ENCODE measurements around the gene WWOX.

Gene WWOX

DNA sequence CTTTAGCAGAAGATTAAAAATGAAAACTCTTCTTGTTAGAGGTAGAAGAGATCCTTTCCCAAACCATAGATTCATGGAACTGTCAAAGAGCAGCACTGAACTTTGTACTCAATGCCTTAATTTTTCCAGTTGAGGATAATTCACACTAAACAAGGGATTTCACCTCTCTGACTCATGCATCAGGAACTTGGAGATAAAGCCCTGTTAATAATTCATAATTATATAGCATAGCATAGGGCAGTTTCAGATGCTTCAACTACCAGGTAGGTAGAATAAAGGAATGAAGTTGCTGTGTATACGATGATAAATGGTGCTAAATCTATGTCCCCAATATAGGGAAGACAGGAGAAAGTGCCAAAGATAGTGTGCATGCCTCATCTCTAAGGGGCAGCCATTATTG is 1050.7 kb downstream of the WWOX start:
- DNase-seq (ENCODE audit: low read depth in 1 of 2, low spot score in 1 of 2): no peak

DNA sequence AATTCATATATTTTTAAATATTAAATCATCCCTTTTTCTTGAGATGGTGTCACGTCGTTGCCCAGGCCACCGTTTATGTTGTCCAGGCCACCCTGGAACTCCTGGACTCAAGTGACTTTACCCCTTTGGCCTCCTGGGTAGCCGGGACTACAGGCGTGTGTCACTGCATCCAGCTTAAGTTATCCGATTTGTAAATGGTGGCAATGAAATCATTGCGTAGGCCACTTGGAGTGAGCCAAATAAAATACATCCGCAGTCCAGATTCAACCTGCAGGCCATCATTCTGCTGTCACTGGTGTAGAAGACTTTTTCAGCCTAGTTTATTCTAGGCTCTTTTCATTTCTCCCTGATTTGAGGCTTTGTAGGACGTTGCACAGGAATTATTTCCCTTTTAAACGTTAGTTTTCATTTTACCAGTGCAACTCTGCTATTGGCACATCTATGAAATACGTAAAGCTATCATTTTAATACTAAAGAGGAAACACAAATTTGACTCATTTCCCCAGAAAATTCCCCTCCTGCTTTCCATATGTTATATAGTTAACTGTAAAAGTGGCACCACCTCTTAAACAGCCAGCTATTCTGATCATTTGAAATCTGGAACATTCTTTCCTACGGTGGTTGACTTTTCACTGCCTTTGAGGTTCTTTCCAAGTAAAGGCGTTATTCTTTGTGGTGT is 1051.3 kb downstream of the WWOX start:
- DNase-seq (ENCODE audit: low read depth in 1 of 2, low spot score in 1 of 2): no peak

DNA sequence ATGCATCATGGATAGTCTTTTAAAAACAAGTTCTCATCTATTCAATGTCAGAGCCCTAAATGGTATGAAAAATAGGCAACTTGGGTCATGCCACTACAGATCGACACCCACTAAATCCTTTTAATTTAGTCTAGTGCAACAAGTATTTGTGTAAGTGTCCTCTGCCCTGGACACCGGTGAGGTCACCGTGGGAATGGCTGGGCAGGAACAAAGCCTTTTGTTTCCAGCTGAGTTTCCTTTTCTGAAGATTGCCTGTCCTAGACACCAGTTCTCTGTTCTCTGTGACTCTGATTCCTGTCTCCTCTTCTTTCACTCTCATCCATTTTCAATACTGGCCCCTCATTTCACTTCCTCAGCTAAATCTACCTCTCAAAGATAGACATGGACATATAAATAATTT is 1054.6 kb downstream of the WWOX start:
- no peak for DNase-seq (ENCODE audit: low read depth in 1 of 2, low spot score in 1 of 2)

DNA sequence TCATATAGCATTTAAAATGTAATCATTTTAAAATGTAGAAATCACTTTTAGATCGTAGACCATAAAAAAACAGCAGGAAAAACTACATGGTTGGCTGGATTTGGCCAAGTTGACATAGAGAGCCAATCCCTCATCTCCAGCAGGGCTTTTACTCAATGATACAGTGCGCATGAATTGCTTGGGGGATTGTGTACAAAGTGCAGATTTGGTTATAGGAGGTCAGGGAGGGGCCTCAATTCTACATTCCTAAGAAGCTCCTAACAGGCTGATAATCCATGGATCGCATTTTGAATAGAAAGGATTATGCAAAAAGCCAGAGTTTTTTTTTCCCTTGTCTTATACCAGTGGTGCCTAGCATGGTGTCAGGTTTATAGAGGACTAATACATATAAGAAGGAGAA is 1056.0 kb downstream of the WWOX start:
- DNase-seq (ENCODE audit: low read depth in 1 of 2, low spot score in 1 of 2): no peak

- no peak for DNase-seq (ENCODE audit: low read depth in 1 of 2, low spot score in 1 of 2)
Measured at GRCh38 chr16:79155904-79156303, 1056.5 kb downstream of the WWOX start.

DNA sequence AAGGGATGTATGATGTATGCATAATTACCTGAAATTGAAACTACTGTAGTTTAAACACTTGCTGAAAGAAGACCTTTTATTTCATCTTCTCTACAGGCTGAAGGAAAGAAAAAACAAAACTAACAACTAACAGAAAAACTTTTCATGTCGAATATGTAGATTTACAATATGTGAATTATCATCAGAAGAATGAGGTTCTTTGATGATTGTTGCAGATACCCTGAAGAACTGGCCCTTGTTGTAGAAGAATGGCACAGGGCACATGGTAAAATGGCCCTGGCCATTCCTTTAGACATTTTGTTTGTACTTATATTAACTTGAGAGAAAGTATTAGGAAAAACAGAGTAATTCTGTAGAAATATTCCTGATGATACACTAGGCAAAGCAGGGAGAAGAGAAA is 1057.3 kb downstream of the WWOX start:
- no peak for DNase-seq (ENCODE audit: low read depth in 1 of 2, low spot score in 1 of 2)

DNA sequence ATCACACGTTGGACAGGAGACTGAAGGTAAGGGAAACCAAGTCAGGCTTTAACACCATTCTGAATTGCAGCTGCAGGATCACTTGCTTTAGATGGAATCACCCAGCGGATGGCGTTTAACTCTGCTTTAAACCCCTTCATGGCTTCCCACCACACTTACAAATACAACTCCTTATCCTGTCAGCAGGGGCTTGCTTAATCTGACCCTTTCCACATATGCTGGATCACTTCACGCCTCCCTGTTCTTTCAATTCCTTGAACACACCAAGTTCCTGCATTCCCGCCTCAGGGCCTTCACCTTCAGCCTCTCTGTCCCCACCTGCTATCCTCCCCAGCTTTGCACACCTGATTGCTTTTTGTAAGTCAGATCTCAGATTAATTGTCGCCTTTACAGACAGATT is 1058.9 kb downstream of the WWOX start:
- no peak for DNase-seq (ENCODE audit: low read depth in 1 of 2, low spot score in 1 of 2)

DNA sequence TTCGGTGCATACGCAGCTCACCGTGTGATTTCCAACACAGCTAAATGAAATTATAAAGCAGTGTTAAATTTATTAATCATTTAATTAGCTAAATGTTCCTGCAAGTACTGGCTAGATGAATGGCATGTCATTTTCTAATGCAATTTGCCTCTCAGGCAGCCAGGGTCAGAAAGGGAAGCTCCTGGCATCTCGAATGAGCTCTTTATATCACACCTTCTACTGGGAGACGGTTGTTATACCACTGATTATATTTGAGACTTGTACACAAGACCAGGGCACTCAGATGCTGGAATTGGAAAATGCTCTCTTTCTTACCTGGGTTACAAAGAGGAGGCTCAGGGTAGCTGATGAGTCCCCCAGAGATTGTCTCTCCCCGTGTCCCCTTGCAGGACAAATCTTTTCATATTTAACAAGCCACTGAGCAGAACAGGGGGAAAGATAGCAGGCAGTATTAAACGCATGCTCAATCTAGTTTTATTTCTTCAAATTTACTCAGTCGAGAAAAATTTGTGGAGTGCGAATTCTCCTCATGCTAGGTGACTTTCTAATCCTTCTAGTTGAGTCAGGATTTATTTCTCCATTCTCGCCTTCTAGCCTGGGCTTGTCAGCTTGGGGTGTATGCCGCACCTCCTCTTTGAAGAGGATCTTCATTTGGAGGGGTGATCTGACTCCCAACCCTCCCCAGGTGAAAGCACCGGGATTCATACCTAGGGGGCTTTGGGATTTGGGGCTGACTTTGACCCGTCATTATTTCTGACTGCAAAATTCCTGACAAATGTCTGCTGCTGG is 1060.0 kb downstream of the WWOX start:
- DNase-seq (ENCODE audit: low read depth in 1 of 2, low spot score in 1 of 2): no peak

DNA sequence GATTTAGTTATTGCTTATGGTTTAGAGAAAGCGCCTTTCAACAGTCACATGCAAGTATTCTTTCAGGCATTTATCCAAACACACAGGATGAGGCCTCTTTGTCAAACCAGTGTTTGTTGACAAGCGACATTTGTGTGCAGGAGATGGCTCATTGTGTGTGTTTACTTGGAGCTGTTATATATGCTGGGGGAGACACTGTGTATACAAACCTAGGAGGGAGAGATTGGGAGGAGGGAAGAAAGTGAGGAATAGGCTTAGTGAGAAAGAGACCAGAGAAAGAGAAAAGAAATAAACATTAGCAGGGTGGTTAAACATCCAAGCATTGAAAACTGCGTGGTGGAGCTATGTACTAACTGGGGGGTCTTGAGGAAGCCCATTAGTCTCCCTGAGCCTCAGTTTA is 1063.5 kb downstream of the WWOX start:
- DNase-seq (ENCODE audit: low read depth in 1 of 2, low spot score in 1 of 2): no peak

DNA sequence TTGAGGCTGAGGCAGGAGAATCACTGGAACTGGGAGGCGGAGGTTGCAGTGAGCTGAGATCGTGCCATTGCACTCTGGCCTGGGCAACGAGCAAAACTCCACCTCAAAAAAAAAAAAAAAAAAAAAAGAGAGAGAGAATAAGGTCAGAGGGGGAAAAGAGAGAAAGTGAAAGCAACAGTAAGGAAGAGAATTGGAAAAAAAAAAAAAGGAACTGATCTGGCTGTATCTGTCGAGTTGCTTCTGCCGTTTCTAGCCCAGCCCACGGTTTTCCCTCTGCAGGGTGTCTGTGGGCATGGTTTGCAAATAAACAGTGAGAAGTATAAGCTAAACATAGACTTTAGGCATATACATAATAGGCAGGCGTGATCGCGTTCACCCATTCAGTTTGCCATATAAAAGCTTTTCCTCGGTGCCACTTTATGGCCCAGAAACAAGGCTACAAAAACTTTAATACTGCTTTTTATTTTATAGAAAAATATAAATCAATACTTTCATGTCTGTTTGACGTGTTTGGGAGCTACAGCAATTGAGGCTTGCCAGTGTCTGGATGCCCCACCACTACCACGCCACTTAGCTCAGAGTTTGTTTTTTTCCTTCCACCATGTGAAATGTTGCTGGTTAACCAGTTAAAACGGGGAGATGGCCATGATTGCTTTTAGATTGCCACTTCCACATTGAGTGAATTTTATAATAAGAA is 1064.4 kb downstream of the WWOX start:
- no peak for DNase-seq (ENCODE audit: low read depth in 1 of 2, low spot score in 1 of 2)

- no peak for DNase-seq (ENCODE audit: low read depth in 1 of 2, low spot score in 1 of 2)
Measured at GRCh38 chr16:79164388-79164995, 1065.0 kb downstream of the WWOX start.

- DNase-seq (ENCODE audit: low read depth in 1 of 2, low spot score in 1 of 2): no peak
Measured at GRCh38 chr16:79165079-79165478, 1065.6 kb downstream of the WWOX start.

DNA sequence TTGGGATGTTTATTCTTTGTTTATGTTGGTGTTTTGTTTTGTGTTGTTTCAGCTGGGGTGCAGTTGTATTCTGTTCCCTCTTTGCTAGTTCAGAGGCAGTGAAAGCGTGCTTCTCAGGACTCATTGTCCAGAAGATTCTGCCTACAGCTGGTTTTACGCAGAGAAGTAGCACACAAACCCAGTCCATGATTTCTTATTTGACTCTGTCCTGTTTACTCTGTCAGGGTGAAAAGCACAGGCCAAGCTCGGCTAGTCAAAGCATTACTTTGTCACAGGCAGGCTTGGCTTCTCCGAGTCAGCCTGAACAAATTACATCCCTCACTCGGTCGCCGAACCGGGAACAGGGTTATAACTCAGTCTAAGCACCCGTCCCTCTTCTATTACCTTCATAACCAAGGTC is 1066.1 kb downstream of the WWOX start:
- DNase-seq (ENCODE audit: low read depth in 1 of 2, low spot score in 1 of 2): no peak

GRCh38 chr16:79167893-79168292 is 1068.4 kb downstream of the WWOX start:
- DNase-seq (ENCODE audit: low read depth in 1 of 2, low spot score in 1 of 2): no peak

DNA sequence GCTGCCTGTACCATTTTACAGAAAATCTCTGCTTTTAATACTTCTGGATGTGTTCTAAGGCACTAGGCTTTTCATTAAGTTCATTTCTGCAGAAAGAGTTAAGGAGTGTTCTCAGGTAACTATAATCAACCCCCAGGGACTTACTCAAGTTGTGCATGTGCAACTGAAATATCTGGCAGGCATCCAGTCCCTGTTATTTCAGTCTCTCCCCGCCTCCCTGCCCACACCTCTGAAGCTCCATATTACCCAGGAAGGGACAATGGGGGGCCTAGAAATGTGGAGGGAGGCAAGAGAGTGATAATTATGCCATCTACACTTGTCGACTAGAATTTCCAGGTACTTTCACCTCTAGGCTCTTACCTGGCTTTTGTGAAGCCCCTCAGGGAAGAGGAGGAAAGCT is 1068.9 kb downstream of the WWOX start:
- DNase-seq (ENCODE audit: low read depth in 1 of 2, low spot score in 1 of 2): no peak

- no peak for DNase-seq (ENCODE audit: low read depth in 1 of 2, low spot score in 1 of 2)
Measured at GRCh38 chr16:79169239-79169638, 1069.8 kb downstream of the WWOX start.

- DNase-seq (ENCODE audit: low read depth in 1 of 2, low spot score in 1 of 2): no peak
Measured at GRCh38 chr16:79170555-79171246, 1071.2 kb downstream of the WWOX start.

DNA sequence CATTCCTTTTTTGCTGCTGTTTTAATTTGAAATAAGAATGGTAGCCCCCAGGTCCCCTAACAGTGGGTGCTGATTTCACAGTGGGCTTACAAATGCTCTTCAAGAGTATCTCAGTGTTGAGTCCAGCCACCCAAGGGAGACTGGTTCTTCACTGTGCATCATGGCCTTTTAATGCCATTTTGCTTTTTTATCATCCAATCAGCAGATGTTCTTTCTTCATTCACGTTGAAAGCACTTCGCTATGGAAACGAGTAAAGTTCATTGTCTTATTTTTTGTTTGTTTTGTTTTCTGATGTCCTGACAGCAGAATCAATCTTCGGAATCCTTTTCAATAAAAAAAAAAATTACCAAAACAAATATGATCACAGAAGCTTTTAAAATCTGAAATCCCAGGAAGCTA is 1072.0 kb downstream of the WWOX start:
- DNase-seq (ENCODE audit: low read depth in 1 of 2, low spot score in 1 of 2): no peak

GRCh38 chr16:79171931-79172705 is 1072.7 kb downstream of the WWOX start:
- DNase-seq (ENCODE audit: low read depth in 1 of 2, low spot score in 1 of 2): no peak

GRCh38 chr16:79172976-79173500 is 1073.6 kb downstream of the WWOX start:
- DNase-seq (ENCODE audit: low read depth in 1 of 2, low spot score in 1 of 2): no peak

All from activated CD4-positive, alpha-beta T cell treated with anti-CD3 and anti-CD28 coated beads, Interleukin-2, amount 50 U/mL, for 24 hours (primary cell).